Erythroblast (primary cell): ENCODE measurements around the gene CUL1.

Experiments
- GATA1 ChIP-seq: IDR thresholded peaks from 2 replicates; pipeline ENCODE4 v1.6.1; 2011; ENCODE audit warnings: low read depth, mild to moderate bottlenecking, control low read depth, low read length, moderate library complexity
- POLR2A ChIP-seq: IDR thresholded peaks from 2 replicates; pipeline ENCODE4 v1.6.1; 2011; ENCODE audit warnings: mild to moderate bottlenecking, low read length

- TF ChIP-seq POLR2A (no peak), GATA1 (no peak)
Observed at GRCh38 chr7:148814922-148815559, 116.3 kb downstream of the CUL1 start.
